Heart left ventricle (tissue), 16 donors: ENCODE data around the gene DDX42. TPM values are rescaled to one million over a fixed set of nuclear protein-coding genes. Genes with fewer than 3 reads are reported as not detected.

Source experiments
- ATAC-seq, 4 donors: fragments of 200-7000 bp; cut with Tn5 transposase; one replicate each; pipeline ENCODE4 v1.9.1; 2020 to 2022; ENCODE audit warnings: moderate library complexity in 4 of 4, mild to moderate bottlenecking in 3 of 4, moderate number of reproducible peaks in 1 of 4
- DNase-seq, 5 donors: peaks; one replicate each; pipeline ENCODE4 v3.0.0-alpha.2; 2020
- H3K27ac ChIP-seq, 12 donors: fragments of 200-600 bp; sonication (generic) in 4 of 12; one replicate each; pipeline versions ENCODE4 v1.5.0 to v1.8.0; 2016 to 2022; ENCODE audit warnings: mild to moderate bottlenecking in 2 of 12
- H3K27me3 ChIP-seq, 9 donors: fragments of 200-600 bp; sonication (generic) in 2 of 9; one replicate each; pipeline versions ENCODE4 v1.5.1 to v1.8.0; 2016 to 2022; ENCODE audit warnings: mild to moderate bottlenecking in 3 of 9
- H3K36me3 ChIP-seq, 9 donors: fragments of 200-600 bp; sonication (generic) in 2 of 9; one replicate each; pipeline versions ENCODE4 v1.5.0 to v1.8.0; 2018 to 2022; ENCODE audit warnings: mild to moderate bottlenecking in 2 of 9
- H3K4me1 ChIP-seq, 12 donors: fragments of 200-600 bp; sonication (generic) in 4 of 12; one replicate each; pipeline versions ENCODE4 v1.5.0 to v1.8.0; 2016 to 2022; ENCODE audit warnings: mild to moderate bottlenecking in 3 of 12
- H3K4me3 ChIP-seq, 12 donors: fragments of 200-600 bp; sonication (generic) in 4 of 12; one replicate each; pipeline versions ENCODE4 v1.5.0 to v1.8.0; 2017 to 2022; ENCODE audit warnings: mild to moderate bottlenecking in 9 of 12, moderate library complexity in 4 of 12
- H3K9me3 ChIP-seq, 12 donors: fragments of 200-600 bp; sonication (generic) in 4 of 12; one replicate each; pipeline versions ENCODE4 v1.5.0 to v1.8.0; 2016 to 2022; ENCODE audit warnings: mild to moderate bottlenecking in 1 of 12
- CTCF ChIP-seq, 12 donors: fragments of 200-600 bp; sonication (generic) in 4 of 12; IDR thresholded peaks; one replicate each; pipeline versions ENCODE4 v1.5.0 to v1.8.0; 2018 to 2022; ENCODE audit warnings: antibody characterized with exemption in 12 of 12, mild to moderate bottlenecking in 5 of 12
- POLR2A ChIP-seq, 2 donors: fragments of 450-650 bp; IDR thresholded peaks; one replicate each; pipeline ENCODE4 v1.6.1; 2017; ENCODE audit warnings: antibody characterized with exemption in 2 of 2, mild to moderate bottlenecking in 2 of 2, moderate library complexity in 2 of 2
- WGBS, 4 donors: extraction: QIAGEN DNeasy Blood & Tissue Kit in 2 of 4; methylation state at CpG; one replicate each; pipeline versions ENCODE4 v1.1.5 to v1.1.7; 2013 to 2018; 5-methylcytosine and 5-hydroxymethylcytosine counted together
- intact Hi-C, 10 donors: fragments of 100-400 bp; cut with DNase I; formaldehyde crosslinking; loops; one replicate each; pipeline versions ENCODE4 v1.11.1 to v1.14.2; 2022
- polyA plus RNA-seq, 2 donors: library from polyadenylated mRNA; stranded (reverse); fragments of 200-250 nt; gene quantifications; one replicate each; pipeline ENCODE4 v1.2.3, GENCODE V29; 2013
- total RNA-seq, 9 donors: library from RNA; depleted of rRNA in 2 of 9; stranded (reverse); fragments of >200 nt in 2 of 9; fragmentation: NEBNext Ultra II Directional in 3 of 9; extraction: Animal tissue kit (Norgen Biotek cat#: 25700) in 3 of 9; gene quantifications; one replicate each; pipeline versions ENCODE4 v1.1.0 to v1.2.4, GENCODE V29; 2016 to 2023
- donor health status: ischemic (EF 13 %, LVEDD 7.1; RV severe dilation, severe dysfunction).
- donor health status: healthy with polysubstance abuse.
- donor health status: DM: no; HTN: yes; CAD: no.
- donor health status: DM: no; HTN: no; CAD: no.
- donor health status: ischemic (EF 25% LVEDD 6.9; RV normal size, moderate dysfunction).
- donor health status: ischemic (EF 25% LVEDD 5.7; RV mildly dilated, moderate dysfunction).
- donor health status: healthy.
- donor health status: DM: yes; HTN: yes; CAD: no.
- donor health status: ischemic (EF 35%, LVEDD 5.7; RV mildly dilated, moderate dysfunction).
- donor health status: nonischemic (EF 11% LVEDD 7.7; RV severe dilation, severe dysfunction).
- donor health status: DM: yes; HTN: yes; CAD: no.
- donor health status: PGD.
- donor health status: ischemic (EF 29% LVEDD 5.4; RV normal size, mild dysfunction).
- donor health status: nonischemic (EF 23%, LVEDD 6.1; RV moderate dilation, normal function).

The DDX42 gene
- total and polyA plus RNA-seq, 11 donors: 30.1 to 75.0 (median 56.8) TPM

GRCh38 chr17:63816669-63817068 is 42.7 kb downstream of the DDX42 start:
- DNase-seq (no peak), ATAC-seq (no peak)
- intact Hi-C loops: loop anchor here in 3 of 10 donors (5.0 to 10.0 kb wide), 3 partner anchors 39 to 64 kb away; no protein-coding TSS in a partner anchor
- WGBS, 4 donors: 91 to 97% (median 93%) methylated on average over 4 of the region's 4 CpGs
- Histone ChIP-seq H3K27ac (no peak overlapping the region), H3K36me3 (peaks cover 3 to 100% (median 100%) of the 10 kb centered on the region in 9 donors), H3K27me3 (no peaks in the 10 kb centered on the region), H3K9me3 (no peaks in the 10 kb centered on the region), H3K4me1 (peaks cover 0 to 12% (median under 1%) of the 10 kb centered on the region in 12 donors), H3K4me3 (no peak overlapping the region)
- TF ChIP-seq CTCF (IDR thresholded peaks at IDR 0.05) (no peak), POLR2A (IDR thresholded peaks at IDR 0.05) (no peak)

- TF ChIP-seq CTCF (IDR thresholded peaks at IDR 0.05) (no peak), POLR2A (IDR thresholded peaks at IDR 0.05) (no peak)
- no peak for ATAC-seq
- WGBS, 4 donors: 94 to 97% (median 95%) methylated on average over 23 to 27 of the region's 27 CpGs
Observed at GRCh38 chr17:63817736-63818385, 43.9 kb downstream of the DDX42 start.

GRCh38 chr17:63819131-63819530 is 45.2 kb downstream of the DDX42 start:
- no peak for DNase-seq
- intact Hi-C loops: loop anchor here in 3 of 10 donors (5.0 to 10.0 kb wide), 3 partner anchors 42 to 67 kb away; no protein-coding TSS in a partner anchor
- H3K27me3 ChIP-seq: no peaks in the 10 kb centered on the region
- H3K9me3 ChIP-seq: no peaks in the 10 kb centered on the region
- ATAC-seq: no peak
- no peak for TF ChIP-seq POLR2A (IDR thresholded peaks at IDR 0.05)
- no peak for TF ChIP-seq CTCF (IDR thresholded peaks at IDR 0.05)
- H3K4me3 ChIP-seq: no peak overlapping the region
- H3K4me1 ChIP-seq: peaks cover 0 to 12% (median under 1%) of the 10 kb centered on the region in 12 donors
- H3K36me3 ChIP-seq: peaks cover 0 to 100% (median 100%) of the 10 kb centered on the region in 9 donors
- WGBS, 4 donors: 72 to 80% (median 78%) methylated on average over 6 of the region's 6 CpGs
- peak overlapping the region in 4 of 12 donors; percentile 13 to 64 (median 57) for H3K27ac ChIP-seq

More at GRCh38 chr17:63817736-63818385, 43.9 kb downstream of the DDX42 start:
- Histone ChIP-seq H3K27me3 (no peaks in the 10 kb centered on the region), H3K4me1 (peaks cover 0 to 12% (median under 1%) of the 10 kb centered on the region in 12 donors), H3K36me3 (peaks cover 0 to 100% (median 100%) of the 10 kb centered on the region in 9 donors), H3K27ac (no peak overlapping the region), H3K4me3 (no peak overlapping the region), H3K9me3 (no peaks in the 10 kb centered on the region)
- intact Hi-C loops: loop anchor here in 3 of 10 donors (5.0 to 10.0 kb wide), 3 partner anchors 41 to 66 kb away; no protein-coding TSS in a partner anchor
- no peak for DNase-seq
